Spleen (tissue), 7 donors: Measurements from ENCODE around the gene PRCD.

Source experiments
- POLR2A ChIP-seq, 3 donors: fragments of 450-650 bp; IDR thresholded peaks; one replicate each; pipeline ENCODE4 v1.5.1; 2017; ENCODE audit warnings: antibody characterized with exemption in 3 of 3, mild to moderate bottlenecking in 1 of 3
- POLR2AphosphoS5 ChIP-seq, 3 donors: sonication (generic); formaldehyde crosslinking; IDR thresholded peaks; one replicate each; pipeline ENCODE4 v1.5.1; 2017; ENCODE audit warnings: antibody characterized with exemption in 3 of 3
- TF ChIP-seq, protein P1 (sequence below), 11 experiments: fragments of 200-600 bp in 7 of 11; fragments of 450-650 bp in 4 of 11; sonication (generic) in 4 of 11; IDR thresholded peaks in 8 of 11; conservative IDR thresholded peaks in 3 of 11; 1 replicate in 7 of 11; 2 replicates in 4 of 11; pipeline versions ENCODE4 v1.4.0 to v1.8.0; 2016 to 2021; ENCODE audit warnings: antibody characterized with exemption in 11 of 11, inconsistent platforms in 4 of 11, mild to moderate bottlenecking in 1 of 11
- donor health status: DM: no; HTN: no; CAD: no; lungs with moderate emphysema.
- donor health status: DM: no; HTN: no; CAD: no.
- donor health status: DM: no; HTN: no; CAD: no.

DNA sequence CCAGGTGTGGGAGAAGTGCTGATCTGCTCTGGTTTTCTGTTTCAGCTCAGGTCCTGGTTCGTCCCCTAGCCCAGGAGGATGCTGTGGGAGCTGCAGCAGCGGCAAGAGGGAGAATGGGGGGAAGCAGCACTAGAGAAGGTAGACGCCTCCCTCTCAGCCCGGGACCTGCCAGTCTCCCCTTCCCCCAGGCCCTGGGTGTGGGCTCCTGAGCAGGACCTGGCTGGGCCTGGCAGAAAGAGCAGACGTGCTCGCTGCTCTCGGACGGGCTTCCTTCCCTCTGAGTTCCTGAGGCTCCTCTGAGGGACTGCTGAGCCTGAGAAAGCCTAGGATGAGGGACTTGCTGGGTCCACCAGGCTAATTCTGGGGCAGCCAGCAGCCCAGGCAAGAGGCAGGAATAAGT is 3.1 kb downstream of the PRCD start:
- TF ChIP-seq, protein P1, sequence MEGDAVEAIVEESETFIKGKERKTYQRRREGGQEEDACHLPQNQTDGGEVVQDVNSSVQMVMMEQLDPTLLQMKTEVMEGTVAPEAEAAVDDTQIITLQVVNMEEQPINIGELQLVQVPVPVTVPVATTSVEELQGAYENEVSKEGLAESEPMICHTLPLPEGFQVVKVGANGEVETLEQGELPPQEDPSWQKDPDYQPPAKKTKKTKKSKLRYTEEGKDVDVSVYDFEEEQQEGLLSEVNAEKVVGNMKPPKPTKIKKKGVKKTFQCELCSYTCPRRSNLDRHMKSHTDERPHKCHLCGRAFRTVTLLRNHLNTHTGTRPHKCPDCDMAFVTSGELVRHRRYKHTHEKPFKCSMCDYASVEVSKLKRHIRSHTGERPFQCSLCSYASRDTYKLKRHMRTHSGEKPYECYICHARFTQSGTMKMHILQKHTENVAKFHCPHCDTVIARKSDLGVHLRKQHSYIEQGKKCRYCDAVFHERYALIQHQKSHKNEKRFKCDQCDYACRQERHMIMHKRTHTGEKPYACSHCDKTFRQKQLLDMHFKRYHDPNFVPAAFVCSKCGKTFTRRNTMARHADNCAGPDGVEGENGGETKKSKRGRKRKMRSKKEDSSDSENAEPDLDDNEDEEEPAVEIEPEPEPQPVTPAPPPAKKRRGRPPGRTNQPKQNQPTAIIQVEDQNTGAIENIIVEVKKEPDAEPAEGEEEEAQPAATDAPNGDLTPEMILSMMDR (IDR thresholded peaks at IDR 0.05 in 8 of 11, conservative IDR thresholded peaks at IDR 0.05 in 3 of 11): no peak
- TF ChIP-seq POLR2A (IDR thresholded peaks at IDR 0.05) (no peak), POLR2AphosphoS5 (IDR thresholded peaks at IDR 0.05) (no peak)
